HepG2 (cell line): ENCODE results near the gene FAM163B. TPM values are rescaled to one million over a fixed set of nuclear protein-coding genes. Genes with fewer than 3 reads are reported as not detected.

ENCODE experiments used
- ATAC-seq: fragments of 200-7000 bp; cut with Tn5 transposase; 3 replicates; pipeline ENCODE4 v1.9.1; 2020; ENCODE audit warnings: mild to moderate bottlenecking, moderate library complexity
- BruUV-seq: library from RNA; stranded (reverse); fragments of 400-500 nt; replicated peaks from 2 replicates; lab custom pipeline; 2021; lab: Mats Ljungman, UMichigan
- CTCF ChIA-PET: fragments of 300-600 bp; formaldehyde crosslinking; extraction: SDS; loops from one replicate; lab custom pipeline; 2021; ENCODE audit warnings: low total read pairs, inconsistent platforms, low intra/inter-chr PET ratio; lab: Yijun Ruan, JAX
- POLR2A ChIA-PET: fragments of 350-600 bp; sonication (Branson Sonifier 250); formaldehyde crosslinking; loops from one replicate; lab custom pipeline; 2020; ENCODE audit warnings: antibody characterized with exemption, inconsistent platforms; lab: Yijun Ruan, JAX
- DNase-seq: peaks from one replicate; pipeline ENCODE4 v3.0.0-alpha.2; 2015; ENCODE audit warnings: low spot score
- FAIRE-seq: peaks from 3 replicates; lab custom pipeline; 2011; peaks lifted over from hg19 to GRCh38; lab: Jason Lieb, UNC
- H2AFZ ChIP-seq: one replicate; pipeline ENCODE4 v1.6.1; 2011; ENCODE audit warnings: low read length, inconsistent platforms
- H3K27ac ChIP-seq: fragments of 300-600 bp; 3 replicates; pipeline ENCODE4 v1.8.0; 2011; ENCODE audit warnings: mixed run types, mild to moderate bottlenecking, mixed read lengths, low read length, inconsistent platforms; ENCODE audit not compliant: insufficient read depth; ENCODE audit errors: extremely low read length
- H3K27me3 ChIP-seq, 2 experiments: fragments of 200-600 bp in 1 of 2; 2 replicates in 1 of 2; 3 replicates in 1 of 2; pipeline versions ENCODE4 v1.6.0 to v1.8.0; 2011; ENCODE audit warnings: low read length in 2 of 2, mild to moderate bottlenecking in 2 of 2, moderate library complexity in 2 of 2, inconsistent platforms in 1 of 2; ENCODE audit not compliant: insufficient read depth in 2 of 2, control insufficient read depth in 1 of 2
- H3K36me3 ChIP-seq, 2 experiments: fragments of 200-600 bp in 1 of 2; replicated peaks in 1 of 2; 2 replicates in 1 of 2; 3 replicates in 1 of 2; pipeline versions ENCODE4 v1.5.1 to v1.8.0; 2011; ENCODE audit warnings: low read length in 2 of 2, inconsistent platforms in 1 of 2; ENCODE audit not compliant: insufficient read depth in 2 of 2, control insufficient read depth in 1 of 2
- H3K4me1 ChIP-seq: 2 replicates; pipeline ENCODE4 v1.5.1; 2012; ENCODE audit warnings: low read length, inconsistent platforms; ENCODE audit not compliant: insufficient read depth
- H3K4me2 ChIP-seq: 2 replicates; pipeline ENCODE4 v1.6.0; 2011; ENCODE audit warnings: low read depth, low read length, inconsistent platforms
- H3K4me3 ChIP-seq, 3 experiments: fragments of 200-600 bp in 1 of 3; sonication (generic), shearing (Covaris generic) in 1 of 3; replicated peaks in 1 of 3; 2 replicates each; pipeline ENCODE4 v1.5.1; 2011 to 2016; ENCODE audit warnings: low read length in 3 of 3, inconsistent platforms in 2 of 3, low read depth in 2 of 3, mild to moderate bottlenecking in 2 of 3, control low read depth in 1 of 3, mixed read lengths in 1 of 3; ENCODE audit not compliant: insufficient read depth in 1 of 3
- H3K79me2 ChIP-seq: one replicate; pipeline ENCODE4 v1.6.1; 2011; ENCODE audit warnings: low read length, inconsistent platforms; ENCODE audit not compliant: insufficient read depth
- H3K9ac ChIP-seq: 2 replicates; pipeline ENCODE4 v1.6.0; 2011; ENCODE audit warnings: mild to moderate bottlenecking, low read depth, low read length, inconsistent platforms; ENCODE audit not compliant: insufficient read depth
- H3K9me3 ChIP-seq: 2 replicates; pipeline ENCODE4 v1.5.1; 2012; ENCODE audit warnings: mild to moderate bottlenecking, low read length
- H4K20me1 ChIP-seq: 2 replicates; pipeline ENCODE4 v1.6.0; 2011; ENCODE audit warnings: inconsistent platforms, mild to moderate bottlenecking, low read length, moderate library complexity; ENCODE audit not compliant: insufficient read depth
- ATF7 ChIP-seq, 2 experiments: fragments of 450-650 bp in 1 of 2; sonication (generic) in 1 of 2; formaldehyde crosslinking in 1 of 2; IDR thresholded peaks; 2 replicates each; pipeline versions ENCODE4 v1.4.0 to v1.6.1; 2016 to 2020; ENCODE audit warnings: antibody characterized with exemption in 1 of 2, mild to moderate bottlenecking in 1 of 2, missing genetic modification reagents in 1 of 2
- HOXA3 ChIP-seq: sonication (generic); formaldehyde crosslinking; IDR thresholded peaks from 2 replicates; pipeline ENCODE4 v1.5.0; 2020; ENCODE audit warnings: missing genetic modification reagents
- NONO ChIP-seq, 2 experiments: fragments of 450-650 bp in 1 of 2; sonication (generic) in 1 of 2; formaldehyde crosslinking in 1 of 2; IDR thresholded peaks in 1 of 2; conservative IDR thresholded peaks in 1 of 2; 2 replicates each; pipeline versions ENCODE4 v1.6.1 to v1.8.0; 2017 to 2022; ENCODE audit warnings: mild to moderate bottlenecking in 1 of 2, missing genetic modification reagents in 1 of 2, moderate library complexity in 1 of 2
- ZFP37 ChIP-seq: sonication (generic); formaldehyde crosslinking; IDR thresholded peaks from 2 replicates; pipeline ENCODE4 v1.4.0; 2020; ENCODE audit warnings: missing genetic modification reagents, borderline replicate concordance
- WGBS: methylation state at CpG from one replicate; pipeline ENCODE4 v1.1.6; 2017; ENCODE audit warnings: low lambda C conversion rate; 5-methylcytosine and 5-hydroxymethylcytosine counted together
- in situ Hi-C: cut with HindIII; loops from 2 replicates; pipeline ENCODE4 v1.10.0; 2017; ENCODE audit warnings: low pct_unique_long_range_greater_than_20kb; ENCODE audit not compliant: extremely low pct_ligation_motif_present
- intact Hi-C: fragments of 100-400 bp; cut with micrococcal nuclease; formaldehyde crosslinking; loops from one replicate; pipeline ENCODE4 v1.10.0; 2022; ENCODE audit not compliant: unreplicated experiment
- polyA plus RNA-seq, 8 experiments: library from polyadenylated mRNA; depleted of rRNA in 3 of 8; stranded (reverse) in 7 of 8; unstranded in 1 of 8; fragments of >200 nt; fragmentation: Illumina TruSeq in 4 of 8; extraction: Trizol in 4 of 8; gene quantifications; 2 replicates each; pipeline versions ENCODE4 v1.2.1 to v1.2.3, GENCODE V29; 2011 to 2016; ENCODE audit warnings: low read depth in 4 of 8, missing spikeins in 1 of 8, mixed read lengths in 1 of 8; ENCODE audit not compliant: insufficient read depth in 1 of 8
- total RNA-seq, 5 experiments: library from RNA; depleted of rRNA; stranded (reverse); fragments of >200 nt; fragmentation: Illumina TruSeq; extraction: Trizol; gene quantifications; 2 replicates each; pipeline ENCODE4 v1.2.3, GENCODE V29; 2016; ENCODE audit warnings: low read depth in 1 of 5

The FAM163B gene
- total and polyA plus RNA-seq, 2 of the 13 experiments (the other 11 are each of a cell fraction or from before 2014, with no cell fraction given): not detected

DNA sequence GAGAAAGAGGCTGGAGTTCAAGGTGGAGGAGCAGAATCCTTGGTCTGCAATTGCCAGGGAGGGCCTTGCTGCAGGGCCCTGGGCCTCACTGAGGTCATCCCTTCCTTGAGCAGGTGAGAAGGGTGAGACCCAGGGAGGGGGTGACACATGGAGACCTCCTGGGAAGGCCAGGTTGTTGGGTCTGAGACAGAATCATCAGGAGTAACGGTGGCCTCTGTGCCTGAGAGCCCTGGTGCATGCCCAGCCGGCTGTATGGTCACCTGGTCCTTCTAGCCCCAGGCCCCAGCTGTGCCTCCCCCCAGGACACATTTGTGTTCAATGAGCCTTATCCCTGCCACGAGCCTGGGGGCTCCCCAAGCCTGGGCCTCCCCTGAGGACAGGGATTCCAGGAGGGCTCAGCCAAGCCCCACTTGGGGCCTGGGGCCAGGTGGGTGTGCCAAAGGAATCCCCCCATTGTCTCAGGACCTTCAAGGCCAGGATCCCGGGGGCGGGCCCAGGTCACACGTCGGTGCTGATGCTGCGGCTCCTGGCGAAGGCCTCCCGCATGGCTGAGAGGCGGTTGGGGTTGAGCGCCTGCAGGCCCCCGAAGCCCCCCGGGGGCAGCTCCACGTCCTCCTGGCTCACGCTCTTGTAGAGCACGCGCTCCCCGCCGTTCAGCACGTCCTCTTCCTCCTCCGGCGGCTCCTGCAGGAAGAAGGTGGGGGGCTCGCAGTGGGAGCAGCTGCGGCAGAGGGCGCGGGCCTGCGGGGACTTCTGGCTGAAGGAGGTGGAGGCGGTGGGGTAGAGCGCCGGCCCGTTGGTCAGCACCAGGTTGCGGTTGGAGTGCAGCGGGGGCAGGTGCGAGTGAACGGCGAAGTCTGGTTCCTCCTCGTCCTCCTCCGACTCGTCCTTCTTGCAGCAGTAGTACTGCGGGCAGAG, 30.4 kb downstream of the FAM163B start:
- no peak for TF ChIP-seq ZFP37
- TF ChIP-seq NONO (IDR thresholded peaks at IDR 0.05): no peak
- no peak for TF ChIP-seq NONO (CRISPR knock-in tag; conservative IDR thresholded peaks at IDR 0.05)
- TF ChIP-seq, all 625 proteins: peak for 0
- H3K4me3 ChIP-seq: no peak overlapping the region
- no peaks in the 10 kb centered on the region for H4K20me1 ChIP-seq
- DNase-seq (no peak), FAIRE-seq (no peak), ATAC-seq (no peak)
- POLR2A ChIA-PET: no interaction called here
- H3K27ac ChIP-seq: no peak overlapping the region
- no TSS peak for BruUV-seq
- CTCF ChIA-PET: no interaction called here
- H3K36me3 ChIP-seq: no peaks in the 10 kb centered on the region
- no peak overlapping the region for H3K9ac ChIP-seq
- intact Hi-C loops (no loop called here), in situ Hi-C loops (no loop called here)
- no peaks in the 10 kb centered on the region for H3K79me2 ChIP-seq
- peaks cover 21% of the 10 kb centered on the region for H3K4me1 ChIP-seq
- no peak overlapping the region for H2AFZ ChIP-seq
- WGBS: 81% methylated on average over 15 of the region's 41 CpGs
- H3K4me2 ChIP-seq: no peak overlapping the region
- no peaks in the 10 kb centered on the region for H3K9me3 ChIP-seq
- H3K27me3 ChIP-seq: peaks cover 18 to 79% of the 10 kb centered on the region in 2 experiments

DNA sequence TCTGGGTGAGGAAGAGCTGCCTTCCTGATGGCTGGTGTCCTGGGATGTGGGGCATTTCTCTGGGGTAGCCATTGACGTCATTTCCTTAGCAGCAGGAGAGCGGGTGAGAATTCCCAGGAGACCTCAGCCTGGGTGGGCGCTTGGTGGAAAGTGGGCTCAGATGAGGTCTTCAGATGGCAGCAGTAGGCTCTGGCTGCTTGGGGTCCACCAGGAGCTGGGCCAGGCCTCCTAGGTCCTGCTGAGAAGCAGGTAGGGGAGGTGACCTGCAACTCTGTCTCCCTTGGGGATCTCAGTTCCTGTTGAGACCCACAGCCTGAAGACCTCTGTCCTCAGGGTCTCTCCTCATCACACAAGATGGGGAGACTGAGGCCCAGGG, 31.5 kb downstream of the FAM163B start:
- Histone ChIP-seq H2AFZ (no peak overlapping the region), H3K4me1 (peaks cover 21% of the 10 kb centered on the region), H3K27me3 (peaks cover 13 to 71% of the 10 kb centered on the region in 2 experiments), H3K9me3 (no peaks in the 10 kb centered on the region), H3K4me2 (no peak overlapping the region), H3K79me2 (no peaks in the 10 kb centered on the region), H3K27ac (no peak overlapping the region), H3K4me3 (no peak overlapping the region), H3K9ac (no peak overlapping the region), H3K36me3 (no peaks in the 10 kb centered on the region), H4K20me1 (no peaks in the 10 kb centered on the region)
- DNase-seq (no peak), ATAC-seq (no peak), FAIRE-seq (no peak)
- no TSS peak for BruUV-seq
- intact Hi-C loops: no loop called here
- in situ Hi-C loops: no loop called here
- WGBS: no CpG with 5 or more reads among the region's 3 CpGs
- TF ChIP-seq ATF7 (IDR thresholded peaks at IDR 0.05) (peak; percentile 68), ATF7 (CRISPR knock-in tag; IDR thresholded peaks at IDR 0.05) (no peak), HOXA3 (CRISPR knock-in tag) (no peak)
- ChIA-PET POLR2A (no interaction called here), CTCF (no interaction called here)
